ENCODE data around the gene EIF3C.
"Not testable (repeated sequence)": the region's sequence is repeated elsewhere in the genome, so short reads cannot be mapped to it uniquely, and the experiment has no call there.

GRCh38 chr16:28732455-28733124 is 21.3 kb downstream of the EIF3C start:
- TF ChIP-seq CTCF (conservative IDR thresholded peaks at IDR 0.05 in 1 of 2, IDR thresholded peaks at IDR 0.05 in 1 of 2; ENCODE audit: extremely low read depth in 1 of 2, insufficient read depth in 1 of 2, low read depth in 1 of 2, low read length in 2 of 2); EZH2 (IDR thresholded peaks at IDR 0.05; ENCODE audit: borderline replicate concordance, low read length): not testable (repeated sequence)
